T-helper 9 cell (primary cell): Measurements from ENCODE around the gene CXorf65.

Source experiments
- DNase-seq: peaks from one replicate; pipeline ENCODE4 v3.0.0-alpha.2; 2020

The CXorf65 gene

DNA sequence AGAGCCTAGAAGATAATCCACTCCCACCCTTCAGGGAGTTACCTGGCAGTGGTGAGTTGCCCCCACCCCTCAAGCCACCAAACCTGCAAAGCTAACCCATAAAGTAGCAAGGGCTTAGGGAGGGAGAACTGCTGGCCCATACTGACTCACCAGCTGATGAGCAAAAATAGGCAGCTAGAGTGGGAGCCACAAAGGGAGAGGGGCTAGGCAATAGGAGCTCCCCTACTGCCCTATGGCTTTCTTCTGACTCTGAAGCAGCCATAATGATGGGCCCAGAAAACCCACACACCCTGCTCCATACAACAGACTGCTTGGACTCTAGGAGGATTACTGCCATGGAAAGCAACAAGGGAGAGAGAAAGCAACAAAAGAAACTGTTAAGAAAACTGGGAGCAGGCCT, 46.4 kb downstream of the CXorf65 start:
- no peak for DNase-seq

DNA sequence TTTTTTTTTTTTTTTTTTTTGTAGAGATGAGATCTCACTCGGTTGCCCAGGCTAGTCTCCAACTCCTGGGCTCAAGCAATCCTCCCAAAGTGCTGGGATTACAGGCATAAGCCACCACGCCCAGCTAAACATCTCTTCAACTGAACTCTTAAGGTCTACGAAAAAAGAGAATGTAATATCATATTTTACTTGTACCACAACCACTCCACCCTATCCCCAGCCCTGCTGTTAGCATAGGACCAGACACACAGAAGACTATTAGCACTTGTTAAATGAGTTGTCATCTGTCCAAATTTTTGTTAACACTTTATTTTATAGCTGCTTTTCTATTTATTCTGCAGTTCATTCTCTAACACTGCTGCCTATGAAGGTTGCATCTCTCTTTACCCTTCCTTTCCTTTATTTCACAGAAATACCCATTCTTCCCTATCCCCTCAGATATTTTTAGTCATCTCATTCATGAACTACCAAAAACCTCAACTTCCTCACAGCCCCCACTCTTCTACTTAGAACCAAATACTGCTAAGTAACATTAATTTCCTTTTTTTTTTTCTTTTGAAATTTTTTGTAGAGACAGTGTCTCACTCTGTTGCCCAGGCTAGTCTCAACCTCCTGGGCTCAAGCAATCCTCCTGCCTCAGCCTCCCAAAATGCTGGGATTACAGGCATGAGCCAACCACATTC, 48.6 kb downstream of the CXorf65 start:
- DNase-seq: no peak

DNA sequence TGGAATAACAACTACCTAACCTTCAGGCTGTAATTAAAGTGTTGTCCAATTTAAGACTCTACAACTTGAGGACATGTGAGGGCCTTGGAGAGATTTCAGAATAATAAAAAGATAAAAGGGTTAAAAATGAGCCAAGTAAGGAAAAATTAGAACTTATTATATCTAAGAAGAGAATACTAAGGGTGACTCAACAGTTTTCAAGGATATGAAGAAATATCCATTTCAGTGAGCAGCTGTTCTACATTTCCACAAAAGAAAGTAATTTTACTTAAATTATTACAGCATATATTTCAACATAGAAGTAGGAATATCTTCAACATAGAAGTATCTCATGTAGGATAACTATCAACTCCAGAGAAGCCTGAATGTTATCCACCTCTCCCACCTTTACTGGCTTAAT, 49.7 kb downstream of the CXorf65 start:
- no peak for DNase-seq
